Duodenal mucosa (tissue), 2 donors: ENCODE results near the gene COX7A2L.
A peak's percentile ranks its signal among the peaks of the same experiment; 100 is the strongest.
"Not testable (repeated sequence)": the region's sequence is repeated elsewhere in the genome, so short reads cannot be mapped to it uniquely, and the experiment has no call there.

Source experiments
- H3K27ac ChIP-seq: one replicate; pipeline ENCODE4 v1.7.0; 2013; ENCODE audit warnings: low read depth, low read length
- H3K27me3 ChIP-seq, 2 donors: one replicate each; pipeline ENCODE4 v1.7.0; 2013; ENCODE audit warnings: low read length in 2 of 2, control low read depth in 1 of 2; ENCODE audit not compliant: insufficient read depth in 2 of 2, control insufficient read depth in 1 of 2
- H3K36me3 ChIP-seq, 2 donors: one replicate each; pipeline ENCODE4 v1.7.0; 2013; ENCODE audit warnings: low read length in 2 of 2, control low read depth in 1 of 2; ENCODE audit not compliant: insufficient read depth in 2 of 2, control insufficient read depth in 1 of 2
- H3K4me1 ChIP-seq, 2 donors: one replicate each; pipeline ENCODE4 v1.7.0; 2013; ENCODE audit warnings: low read length in 2 of 2, control low read depth in 1 of 2; ENCODE audit not compliant: insufficient read depth in 2 of 2, control insufficient read depth in 1 of 2
- H3K4me3 ChIP-seq, 2 donors: one replicate each; pipeline ENCODE4 v1.7.0; 2013; ENCODE audit warnings: low read length in 2 of 2, low read depth in 1 of 2
- H3K9ac ChIP-seq, 2 donors: one replicate each; pipeline ENCODE4 v1.7.0; 2013; ENCODE audit warnings: low read length in 2 of 2, low read depth in 1 of 2
- H3K9me3 ChIP-seq, 2 donors: one replicate each; pipeline ENCODE4 v1.7.0; 2013; ENCODE audit warnings: low read length in 2 of 2, control low read depth in 1 of 2; ENCODE audit not compliant: control insufficient read depth in 1 of 2

COX7A2L gene, protein sequence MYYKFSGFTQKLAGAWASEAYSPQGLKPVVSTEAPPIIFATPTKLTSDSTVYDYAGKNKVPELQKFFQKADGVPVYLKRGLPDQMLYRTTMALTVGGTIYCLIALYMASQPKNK

GRCh38 chr2:42360890-42361727 lies at the start of gene COX7A2L:
COX7A2L (minus strand) TSS chr2:42361217; CDS start chr2:42361161, 56 bp downstream.
- Histone ChIP-seq H3K9ac (peak within 1 kb of the TSS; percentile 82 to 91), H3K27me3 (no peaks in the 10 kb centered on the region)

GRCh38 chr2:42408009-42408408 lies 47.0 kb upstream of the COX7A2L start:
- Histone ChIP-seq H3K27me3 (no peaks in the 10 kb centered on the region), H3K27ac (no peak overlapping the region), H3K4me3 (no peak overlapping the region), H3K9me3 (no peaks in the 10 kb centered on the region), H3K36me3 (no peaks in the 10 kb centered on the region), H3K4me1 (peaks cover 0 to 9% of the 10 kb centered on the region in 2 donors), H3K9ac (no peak overlapping the region)

More at GRCh38 chr2:42360890-42361727, at the start of gene COX7A2L:
- Histone ChIP-seq H3K9me3 (no peaks in the 10 kb centered on the region), H3K36me3 (no peaks in the 10 kb centered on the region), H3K27ac (peak within 1 kb of the TSS; percentile 95), H3K4me1 (peaks cover 22 to 26% of the 10 kb centered on the region in 2 donors), H3K4me3 (peak within 1 kb of the TSS; percentile 86 to 91)

DNA sequence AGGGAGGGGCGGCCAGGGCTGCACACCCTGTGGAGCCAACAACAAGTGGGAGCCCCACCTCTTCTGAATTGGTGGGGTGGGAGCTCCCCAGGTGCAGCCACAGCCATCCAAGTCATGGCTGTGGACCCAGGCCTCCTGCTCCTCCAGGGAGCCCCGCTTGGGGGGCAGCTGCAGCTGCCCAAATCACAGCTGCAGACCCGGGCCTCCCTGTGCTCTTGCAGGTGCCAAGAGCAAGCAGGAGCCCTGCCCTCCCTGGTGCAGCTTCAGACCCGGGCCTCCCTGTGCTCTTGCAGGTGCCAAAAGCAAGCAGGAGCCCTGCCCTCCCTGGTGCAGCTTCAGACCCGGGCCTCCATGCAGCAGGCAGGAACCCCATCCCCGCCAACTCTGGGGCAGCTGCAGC lies 46.5 kb upstream of the COX7A2L start:
- peaks cover 0 to 9% of the 10 kb centered on the region in 2 donors for H3K4me1 ChIP-seq

DNA sequence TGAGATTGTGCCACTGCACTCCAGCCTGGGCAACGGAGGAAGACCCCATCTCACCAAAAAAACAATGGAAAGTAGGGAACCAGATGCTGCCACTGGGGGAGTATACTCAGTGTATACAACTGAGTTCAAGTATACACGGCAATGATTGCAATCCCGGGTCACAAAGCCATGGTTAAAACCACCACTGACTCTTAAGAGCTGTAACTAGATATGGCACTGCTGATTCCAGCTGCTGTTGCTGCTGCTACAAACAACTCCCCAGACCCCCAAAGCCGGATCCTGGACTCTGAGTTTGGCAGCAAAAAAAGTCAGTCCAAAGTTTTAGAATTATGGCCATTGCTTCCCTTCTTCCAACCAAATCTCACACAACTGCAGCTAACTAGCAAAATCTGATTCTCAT lies 43.7 kb upstream of the COX7A2L start:
- no peaks in the 10 kb centered on the region for H3K9me3 ChIP-seq
- H3K9ac ChIP-seq: no peak overlapping the region
- no peaks in the 10 kb centered on the region for H3K36me3 ChIP-seq

More for the DNA sequence above, 46.5 kb upstream of the COX7A2L start:
- H3K4me3 ChIP-seq: no peak overlapping the region
- H3K27ac ChIP-seq: no peak overlapping the region
- H3K36me3 ChIP-seq: no peaks in the 10 kb centered on the region
- no peak overlapping the region for H3K9ac ChIP-seq
- H3K27me3 ChIP-seq: no peaks in the 10 kb centered on the region
- no peaks in the 10 kb centered on the region for H3K9me3 ChIP-seq

DNA sequence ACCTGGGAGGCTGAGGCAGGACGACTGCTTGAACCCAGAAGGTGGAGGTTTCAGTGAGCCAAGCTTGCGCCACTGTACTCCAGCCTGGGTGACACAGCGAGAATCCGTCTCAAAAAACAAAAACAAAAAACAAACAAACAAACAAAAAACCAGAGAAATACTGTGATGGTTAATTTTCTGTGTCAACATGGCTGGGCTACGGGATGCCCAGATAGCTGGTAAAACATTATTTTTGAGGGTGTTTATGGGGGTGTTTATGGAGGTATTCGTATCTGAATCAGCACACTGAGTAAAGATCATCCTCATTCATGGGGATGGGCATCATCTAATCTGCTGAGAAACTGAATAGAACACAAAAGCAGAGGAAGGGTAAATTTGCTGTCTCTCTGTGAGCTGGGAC lies 40.8 kb upstream of the COX7A2L start:
- no peaks in the 10 kb centered on the region for H3K27me3 ChIP-seq
- no peak overlapping the region for H3K27ac ChIP-seq
- H3K9ac ChIP-seq: no peak overlapping the region
- no peaks in the 10 kb centered on the region for H3K4me1 ChIP-seq
- H3K4me3 ChIP-seq: no peak overlapping the region
- H3K36me3 ChIP-seq: no peaks in the 10 kb centered on the region
- no peaks in the 10 kb centered on the region for H3K9me3 ChIP-seq

More for the DNA sequence above, 43.7 kb upstream of the COX7A2L start:
- Histone ChIP-seq H3K4me3 (no peak overlapping the region), H3K4me1 (no peaks in the 10 kb centered on the region), H3K27me3 (no peaks in the 10 kb centered on the region), H3K27ac (no peak overlapping the region)

DNA sequence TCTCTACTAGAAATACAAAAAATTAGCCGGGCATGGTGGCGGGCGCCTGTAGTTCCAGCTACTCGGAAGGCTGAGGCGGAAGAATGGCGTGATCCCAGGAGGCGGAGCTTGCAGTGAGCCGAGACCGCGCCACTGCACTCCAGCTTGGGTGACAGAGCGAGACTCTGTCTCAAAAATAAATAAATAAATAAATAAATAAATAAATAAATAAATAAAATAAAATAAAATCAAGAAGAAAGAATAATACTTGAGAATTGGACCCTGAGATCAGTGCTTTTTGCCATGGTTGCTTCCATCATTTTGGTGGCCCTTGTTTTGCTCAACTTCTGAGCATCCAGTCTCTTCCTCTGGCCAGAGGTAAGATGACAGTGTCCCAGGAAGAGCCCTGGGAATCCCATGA lies 37.0 kb upstream of the COX7A2L start:
- not testable (repeated sequence) for H3K9ac ChIP-seq, H3K4me3 ChIP-seq, H3K27ac ChIP-seq, H3K9me3 ChIP-seq, H3K27me3 ChIP-seq, H3K4me1 ChIP-seq, H3K36me3 ChIP-seq

GRCh38 chr2:42393320-42393719 lies 32.3 kb upstream of the COX7A2L start:
- H3K36me3 ChIP-seq, H3K9me3 ChIP-seq, H3K27ac ChIP-seq, H3K4me1 ChIP-seq, H3K4me3 ChIP-seq, H3K27me3 ChIP-seq, H3K9ac ChIP-seq: not testable (repeated sequence)

DNA sequence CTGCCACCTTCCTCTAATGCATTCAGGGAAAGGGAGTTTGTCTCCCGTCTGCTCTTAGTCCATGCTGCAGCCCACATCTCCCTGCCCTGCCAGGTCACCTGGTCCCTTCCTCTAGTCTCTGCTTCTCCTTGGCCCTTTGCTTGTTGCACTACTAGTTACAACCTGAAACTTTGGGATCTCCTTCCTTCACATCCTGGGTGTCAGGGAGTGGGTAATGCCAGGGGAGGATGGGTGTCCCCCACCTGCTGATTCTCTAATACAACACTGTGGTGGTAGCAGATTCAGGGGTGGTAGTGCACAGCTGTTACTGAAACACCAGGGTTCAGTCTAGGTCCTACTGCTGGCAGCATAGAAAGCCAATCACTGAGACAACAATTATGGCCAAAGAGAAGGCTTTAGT lies 31.2 kb upstream of the COX7A2L start:
- no peak overlapping the region for H3K4me3 ChIP-seq
- no peaks in the 10 kb centered on the region for H3K4me1 ChIP-seq
- no peak overlapping the region for H3K27ac ChIP-seq
- no peaks in the 10 kb centered on the region for H3K36me3 ChIP-seq
- H3K27me3 ChIP-seq: no peaks in the 10 kb centered on the region
- no peaks in the 10 kb centered on the region for H3K9me3 ChIP-seq
- H3K9ac ChIP-seq: no peak overlapping the region

GRCh38 chr2:42390401-42390969 lies 29.5 kb upstream of the COX7A2L start:
- Histone ChIP-seq H3K36me3 (no peaks in the 10 kb centered on the region), H3K4me1 (no peaks in the 10 kb centered on the region), H3K9ac (no peak overlapping the region), H3K4me3 (no peak overlapping the region), H3K27ac (no peak overlapping the region), H3K27me3 (no peaks in the 10 kb centered on the region), H3K9me3 (no peaks in the 10 kb centered on the region)

DNA sequence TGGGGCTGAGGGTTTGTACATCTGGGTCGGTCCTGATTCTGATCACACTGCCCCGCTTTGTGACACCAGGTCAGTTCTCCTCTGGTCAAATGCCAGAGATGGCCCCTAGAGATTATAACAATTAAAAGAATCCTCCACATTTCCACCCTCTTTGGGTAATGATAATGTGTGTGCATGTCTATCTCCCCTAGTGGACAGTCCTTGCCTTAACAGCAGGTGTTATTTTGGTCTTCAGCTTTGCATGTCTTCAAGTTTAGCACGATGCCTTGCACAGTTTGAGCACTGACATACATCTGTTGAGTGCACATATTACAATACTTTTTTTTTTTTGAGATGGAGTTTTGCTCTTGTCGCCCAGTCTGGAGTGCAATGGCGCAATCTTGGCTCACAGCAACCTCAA lies 25.7 kb upstream of the COX7A2L start:
- no peak overlapping the region for H3K9ac ChIP-seq
- H3K9me3 ChIP-seq: no peaks in the 10 kb centered on the region
- H3K27me3 ChIP-seq: no peaks in the 10 kb centered on the region
- H3K36me3 ChIP-seq: no peaks in the 10 kb centered on the region
- H3K27ac ChIP-seq: no peak overlapping the region
- H3K4me3 ChIP-seq: no peak overlapping the region
- peaks cover 5 to 8% of the 10 kb centered on the region in 2 donors for H3K4me1 ChIP-seq
